ENCODE measurements around the gene DIP2A.

The DIP2A gene

DNA sequence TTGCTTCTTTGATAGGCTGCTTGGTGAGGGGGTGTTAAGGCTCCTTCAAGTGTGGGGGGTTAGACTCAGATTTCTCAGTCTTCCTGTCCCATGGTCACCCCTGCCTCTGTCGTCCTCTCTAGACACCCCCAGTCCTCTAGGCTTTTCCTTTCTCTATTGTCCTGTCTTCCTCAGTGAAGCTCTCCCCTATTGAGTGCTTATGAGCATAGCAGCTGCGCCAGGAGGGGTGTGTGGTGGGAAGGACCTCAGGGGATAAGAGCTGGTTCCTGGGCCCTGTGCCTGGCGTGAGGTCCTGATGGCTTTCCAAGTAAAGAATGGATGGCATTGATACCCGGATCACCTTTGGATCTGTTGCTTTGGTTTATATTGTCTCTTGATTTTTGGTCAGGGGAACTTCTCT is 69.1 kb downstream of the DIP2A start:
- DNase-seq (ENCODE audit: low spot score): no peak

DNA sequence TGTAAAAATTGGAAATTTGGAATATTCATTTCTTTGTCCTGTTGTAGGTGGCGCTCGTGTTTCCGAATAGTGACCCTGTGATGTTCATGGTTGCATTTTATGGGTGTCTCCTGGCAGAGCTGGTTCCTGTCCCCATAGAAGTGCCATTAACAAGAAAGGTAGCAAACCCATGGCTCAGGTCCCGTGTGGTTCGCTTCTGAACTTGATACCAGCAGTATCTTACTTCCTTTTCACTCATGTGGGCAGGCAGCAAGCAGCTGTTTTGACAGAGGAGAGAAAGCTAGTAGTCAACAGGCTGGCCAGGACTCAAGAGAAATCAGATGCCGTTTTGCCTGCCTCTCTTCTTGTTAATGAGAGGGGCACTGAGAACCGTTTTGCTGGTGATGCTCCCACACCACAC is 73.4 kb downstream of the DIP2A start:
- no peak for DNase-seq (ENCODE audit: low spot score)

DNA sequence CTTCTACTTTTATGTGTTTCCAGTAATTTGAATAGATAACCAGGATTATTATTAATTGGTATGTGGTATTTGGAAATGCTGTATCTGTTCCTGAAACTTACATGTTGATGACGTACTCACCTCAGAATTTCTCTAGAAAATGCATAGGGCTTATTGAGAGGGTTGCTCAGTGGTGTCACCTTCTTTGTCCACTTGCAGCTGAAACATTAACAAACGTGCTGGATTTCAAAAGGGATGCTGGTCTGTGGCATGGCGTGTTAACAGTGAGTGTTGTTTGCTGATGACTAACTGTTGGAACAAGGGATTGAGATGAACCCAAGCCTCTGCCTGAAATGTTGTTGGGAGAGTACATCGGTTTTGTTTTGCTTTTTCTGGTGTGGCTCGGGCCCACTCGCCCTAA is 78.3 kb downstream of the DIP2A start:
- DNase-seq (ENCODE audit: low spot score): no peak

DNA sequence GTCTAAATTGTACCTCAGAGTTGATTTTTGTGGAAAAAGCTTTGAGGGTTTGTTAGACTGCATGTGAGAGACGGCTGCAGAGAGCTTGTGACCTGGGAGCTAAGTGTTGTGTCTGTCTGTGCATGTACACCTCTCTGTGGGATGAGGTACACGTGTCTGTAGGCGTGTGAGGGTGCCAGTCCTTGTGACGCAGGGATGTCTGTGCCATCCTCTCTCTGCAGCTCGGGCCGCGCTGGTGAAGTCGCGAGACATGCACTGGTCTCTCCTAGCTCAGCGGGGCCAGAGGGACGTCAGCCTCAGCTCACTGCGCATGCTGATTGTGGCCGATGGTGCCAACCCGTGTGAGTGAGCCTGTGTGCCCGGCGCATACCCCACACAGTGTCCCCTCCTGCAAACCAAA is 79.6 kb downstream of the DIP2A start:
- no peak for DNase-seq (ENCODE audit: low spot score)

DNA sequence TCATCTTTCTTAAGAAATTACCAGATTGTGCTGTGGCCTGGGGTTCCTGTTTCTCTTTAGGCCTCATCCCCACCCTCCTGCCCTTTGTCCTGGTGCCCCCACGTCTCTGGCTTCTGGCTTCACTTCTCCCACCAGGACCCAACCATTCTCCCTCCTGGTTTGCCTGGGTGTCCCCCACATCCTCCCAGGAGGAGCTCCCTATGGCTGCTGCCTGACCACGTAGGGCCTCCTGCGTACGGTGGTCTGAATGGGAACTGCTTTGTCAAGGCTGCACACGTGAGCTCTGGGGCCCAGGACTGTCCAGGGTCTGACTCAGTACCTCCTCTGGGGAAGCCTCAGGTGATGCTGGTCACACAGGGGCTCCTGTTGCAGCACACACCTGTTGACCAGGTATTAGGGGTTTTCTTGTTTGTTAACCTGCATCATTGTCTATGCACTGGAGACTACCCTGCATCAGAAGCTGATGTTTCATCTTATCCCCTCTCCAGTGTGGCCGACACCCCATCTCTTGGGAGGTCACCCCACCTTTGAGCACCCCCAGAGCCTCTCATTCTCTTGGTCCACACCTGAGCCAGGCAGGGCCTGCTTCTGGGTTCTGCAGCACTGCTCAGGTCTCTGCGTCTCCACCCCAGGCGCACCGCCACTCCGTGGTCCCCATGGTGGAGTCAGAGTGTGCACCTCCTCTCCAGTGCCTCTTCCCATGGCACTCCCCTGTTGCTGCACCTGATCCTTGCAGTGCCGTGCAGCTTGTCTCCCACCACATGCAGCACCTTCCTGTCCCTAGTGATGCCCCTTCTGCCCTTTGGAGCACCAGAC is 80.4 kb downstream of the DIP2A start:
- DNase-seq (ENCODE audit: low spot score): peak; percentile 20

DNA sequence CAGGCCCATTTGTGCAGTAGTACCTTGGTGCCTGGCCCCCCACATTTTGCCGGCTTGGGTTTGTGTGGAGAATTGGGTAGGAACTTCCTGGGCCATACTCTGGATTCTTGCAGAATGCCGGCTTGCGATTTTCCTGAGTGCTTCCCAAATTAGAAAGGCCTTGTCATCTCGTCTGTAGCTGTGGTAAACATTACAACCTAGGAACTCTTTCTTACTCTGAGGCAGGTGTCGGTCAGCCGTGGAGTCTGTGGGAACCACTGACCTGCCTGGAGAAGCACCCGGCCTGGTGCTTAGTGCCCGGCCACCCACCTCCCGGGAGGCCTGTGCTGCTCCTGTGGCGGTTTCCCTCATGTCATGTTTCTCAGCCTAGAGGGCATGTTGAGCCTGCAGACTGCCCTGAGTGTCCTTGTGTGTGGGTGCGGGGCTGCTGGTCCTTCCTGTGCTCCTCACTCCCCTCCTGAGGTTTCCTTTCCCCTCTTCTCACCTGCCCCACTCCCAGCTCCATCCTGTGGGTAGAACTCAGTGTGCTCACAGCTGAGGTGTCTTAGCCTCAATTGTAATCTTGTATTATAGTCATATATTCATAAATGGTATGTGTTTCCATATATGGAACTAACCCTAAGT is 81.5 kb downstream of the DIP2A start:
- DNase-seq (ENCODE audit: low spot score): no peak

DNA sequence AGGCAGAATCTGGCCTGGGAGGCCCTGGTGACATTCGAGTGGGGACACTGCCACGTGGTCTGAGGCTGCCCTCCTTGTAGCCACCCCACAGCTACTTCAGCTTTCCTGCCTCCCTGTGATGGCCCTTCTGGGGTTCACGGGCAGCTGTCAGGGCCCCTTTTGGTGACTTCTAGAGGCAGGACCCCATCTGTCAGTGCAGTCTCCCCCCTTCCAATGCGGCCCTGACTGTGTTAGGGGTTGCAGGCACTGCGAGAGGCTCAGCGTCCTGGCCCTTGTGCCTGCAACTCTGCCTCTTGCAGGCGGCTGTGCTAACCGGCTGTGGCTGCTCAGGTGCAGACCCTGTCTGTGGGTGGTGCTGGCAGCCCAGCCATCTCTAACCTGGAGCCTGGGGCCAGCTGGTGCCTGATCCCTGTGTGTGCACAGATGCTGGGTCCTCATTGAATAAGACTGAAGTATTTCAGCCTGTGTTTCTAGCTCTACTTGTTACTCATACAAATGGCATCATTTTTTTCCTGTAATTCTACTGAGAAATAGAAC is 84.0 kb downstream of the DIP2A start:
- peak; percentile 45 for DNase-seq (ENCODE audit: low spot score)

DNA sequence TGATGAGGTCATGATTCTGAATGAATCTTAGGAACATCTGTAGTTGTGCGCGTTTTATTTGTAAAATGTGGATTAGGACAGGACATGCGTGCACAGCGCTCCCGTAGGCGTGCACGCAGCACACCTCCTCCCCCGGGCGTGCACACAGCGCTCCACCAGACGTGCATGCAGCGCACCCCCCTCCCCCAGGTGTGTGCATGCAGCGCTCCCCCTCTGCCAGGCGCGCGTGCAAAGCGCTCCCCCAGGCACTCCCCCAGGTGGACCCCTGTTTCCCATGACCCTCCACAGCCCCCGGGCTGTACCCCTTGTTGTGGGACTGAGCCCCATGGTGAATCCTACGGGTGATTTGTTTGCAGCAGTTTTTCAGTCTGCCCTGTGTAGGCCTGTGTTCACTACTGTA is 84.6 kb downstream of the DIP2A start:
- peak; percentile 21 for DNase-seq (ENCODE audit: low spot score)

DNA sequence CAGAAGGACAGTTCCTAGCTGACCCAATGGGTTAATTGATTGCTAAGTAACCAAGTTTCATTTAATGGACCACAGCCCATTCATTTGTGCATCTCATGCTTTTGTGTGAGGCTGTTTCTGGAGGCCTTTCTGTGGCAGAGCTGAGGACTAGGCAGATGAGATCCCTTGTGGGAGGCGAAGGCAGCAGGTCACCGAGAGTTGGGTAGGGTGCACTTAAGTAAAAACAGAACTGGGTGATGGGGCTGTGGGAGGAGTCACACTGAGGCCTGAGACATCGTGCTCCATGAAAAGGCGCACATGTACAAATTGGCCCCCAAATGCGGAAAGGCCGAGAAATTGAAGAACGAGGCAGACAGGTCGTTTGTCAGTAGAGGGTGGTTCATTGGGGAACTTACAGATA is 85.3 kb downstream of the DIP2A start:
- no peak for DNase-seq (ENCODE audit: low spot score)

DNA sequence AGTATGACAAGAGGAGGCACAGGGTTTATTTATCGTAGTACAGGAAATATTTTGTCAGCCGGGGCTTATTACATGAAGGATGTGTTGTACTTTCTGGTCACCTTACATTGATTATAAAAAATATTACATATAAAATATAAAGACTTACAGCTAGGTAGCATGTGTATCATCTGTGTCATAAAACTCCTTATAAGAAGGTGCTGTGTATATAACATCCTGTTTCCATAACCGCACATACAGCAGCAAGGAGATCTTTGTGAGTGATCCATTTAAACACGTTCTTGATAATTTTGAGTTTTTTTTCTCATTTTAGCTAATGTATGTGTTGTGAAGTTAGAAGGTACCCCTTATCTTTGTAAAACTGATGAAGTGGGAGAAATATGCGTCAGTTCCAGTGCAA is 86.1 kb downstream of the DIP2A start:
- no peak for DNase-seq (ENCODE audit: low spot score)

DNA sequence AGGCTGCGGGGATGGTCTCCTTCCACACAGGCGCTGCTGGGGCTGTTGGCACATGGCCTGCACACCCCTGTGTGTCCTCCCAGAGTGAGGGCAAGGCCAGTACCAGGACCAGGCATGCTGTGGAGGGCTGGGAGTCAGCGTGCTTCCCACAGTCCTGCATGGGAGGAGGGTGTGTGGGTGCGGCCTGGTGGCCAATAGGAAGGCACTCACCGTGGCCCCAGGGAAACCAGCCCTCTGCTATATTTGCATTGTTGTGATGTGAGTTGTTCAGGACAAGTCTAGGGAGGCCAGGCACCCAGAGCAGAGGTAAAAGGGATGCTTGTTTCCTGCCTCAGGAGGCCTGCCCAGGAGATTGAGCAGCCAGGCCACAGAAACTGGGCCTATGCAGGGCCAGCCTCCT is 86.7 kb downstream of the DIP2A start:
- DNase-seq (ENCODE audit: low spot score): no peak

DNA sequence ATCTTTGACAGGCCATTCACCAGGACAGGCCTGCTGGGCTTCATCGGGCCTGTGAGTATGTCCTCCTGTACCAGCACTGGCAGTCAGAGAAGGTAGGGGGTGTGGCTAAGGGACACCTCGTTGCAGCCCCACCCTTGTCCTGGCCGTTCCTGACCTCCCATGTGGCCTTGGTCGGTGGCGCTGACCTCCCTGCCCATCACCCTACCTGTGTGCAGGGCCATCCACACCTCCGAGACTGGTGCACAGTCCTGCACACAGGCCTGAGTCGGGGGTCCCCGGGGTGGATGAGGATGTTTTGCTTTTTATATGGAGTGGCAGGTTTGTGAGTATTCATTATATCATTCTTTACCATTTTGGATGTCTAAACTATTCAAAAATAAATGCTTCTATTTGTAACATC is 87.2 kb downstream of the DIP2A start:
- no peak for DNase-seq (ENCODE audit: low spot score)

DNA sequence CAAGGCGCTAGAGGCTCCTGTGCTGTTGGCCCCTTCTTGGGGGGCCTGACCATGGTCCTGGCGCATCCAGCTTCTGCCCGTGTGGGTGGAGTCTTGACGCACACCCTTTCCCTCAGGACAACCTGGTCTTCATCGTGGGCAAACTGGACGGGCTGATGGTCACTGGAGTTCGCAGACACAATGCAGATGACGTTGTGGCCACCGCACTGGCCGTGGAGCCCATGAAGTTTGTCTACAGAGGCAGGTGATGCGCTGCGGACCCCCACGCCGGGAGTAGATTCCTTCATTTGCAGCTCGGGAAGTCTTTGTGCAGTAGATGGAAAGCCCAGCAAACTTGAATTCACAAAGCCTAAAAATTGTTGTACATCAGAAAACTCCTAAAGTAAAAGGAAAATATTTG is 88.1 kb downstream of the DIP2A start:
- DNase-seq (ENCODE audit: low spot score): no peak

DNA sequence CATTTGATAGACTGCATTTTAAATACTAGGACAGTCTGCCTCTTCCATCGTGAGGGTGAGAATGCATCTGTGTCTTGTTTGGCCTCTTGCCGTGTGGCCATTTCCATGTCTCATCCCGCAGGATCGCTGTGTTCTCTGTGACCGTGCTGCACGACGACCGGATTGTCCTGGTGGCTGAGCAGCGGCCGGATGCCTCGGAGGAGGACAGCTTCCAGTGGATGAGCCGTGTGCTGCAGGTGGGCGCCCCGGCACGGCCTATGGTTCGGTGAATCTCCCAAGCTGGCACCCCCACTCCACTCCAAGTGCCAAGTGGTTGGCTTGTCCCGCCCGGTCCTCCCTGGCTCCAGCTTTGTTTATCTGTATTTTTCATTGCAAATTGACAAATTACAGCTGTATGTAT is 91.0 kb downstream of the DIP2A start:
- DNase-seq (ENCODE audit: low spot score): peak; percentile 21

DNA sequence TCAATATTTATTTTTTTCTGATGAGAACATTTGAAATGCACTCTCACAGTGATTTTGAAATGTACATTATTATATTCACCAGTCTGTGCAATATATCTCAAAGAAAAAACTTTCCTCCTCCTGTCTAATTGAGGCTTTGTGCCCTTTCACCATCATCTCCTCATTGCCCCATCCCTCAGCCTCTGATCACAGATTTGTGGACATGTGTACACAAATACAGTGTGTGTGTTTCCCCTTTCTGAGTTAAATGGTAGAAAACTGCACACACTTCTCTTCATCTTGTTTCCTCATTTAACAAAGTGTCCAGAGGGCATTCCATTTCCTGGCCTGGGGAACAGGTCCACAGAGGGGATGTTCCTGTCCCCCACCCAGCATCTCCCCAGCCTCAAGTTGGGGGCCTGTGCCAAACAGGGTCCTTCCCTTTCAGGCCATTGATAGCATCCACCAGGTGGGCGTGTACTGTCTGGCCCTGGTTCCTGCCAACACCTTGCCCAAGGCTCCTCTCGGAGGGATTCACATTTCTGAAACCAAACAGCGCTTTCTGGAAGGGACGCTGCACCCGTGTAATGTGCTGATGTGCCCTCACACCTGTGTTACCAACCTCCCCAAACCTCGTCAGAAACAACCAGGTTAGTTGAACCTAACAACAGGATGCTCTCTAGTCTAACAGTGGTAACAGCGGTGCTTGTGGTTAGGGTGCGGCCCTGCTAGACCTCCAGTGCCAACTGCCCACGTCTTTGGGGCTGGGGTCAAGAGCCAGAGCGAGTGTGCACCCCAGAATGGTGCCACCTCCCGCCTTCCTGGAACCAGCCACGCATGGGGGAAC is 91.6 kb downstream of the DIP2A start:
- no peak for DNase-seq (ENCODE audit: low spot score)

DNA sequence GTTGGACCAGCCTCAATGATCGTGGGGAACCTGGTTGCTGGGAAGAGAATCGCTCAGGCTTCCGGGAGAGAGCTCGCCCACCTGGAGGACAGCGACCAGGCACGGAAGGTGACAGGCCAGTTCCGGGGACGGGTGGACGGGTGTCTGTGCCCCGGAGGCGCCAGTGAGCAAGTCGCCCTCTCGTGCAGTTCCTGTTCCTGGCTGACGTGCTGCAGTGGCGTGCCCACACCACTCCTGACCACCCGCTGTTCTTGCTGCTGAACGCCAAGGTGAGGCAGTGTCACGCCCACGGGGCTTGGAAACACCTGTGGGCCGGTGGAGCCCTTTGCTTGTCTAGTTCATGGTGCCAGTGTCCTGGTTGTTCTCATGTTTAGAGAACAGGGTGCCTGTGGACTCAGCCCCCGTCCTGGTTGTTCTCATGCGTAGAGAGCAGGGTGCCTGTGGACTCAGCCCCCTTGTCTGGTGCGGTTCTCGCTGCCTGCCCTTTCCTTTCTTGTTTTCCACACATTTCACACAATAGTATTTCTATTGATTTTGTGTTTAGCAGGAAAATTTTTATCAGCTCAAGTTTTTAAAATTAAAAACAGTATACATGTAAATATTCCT is 93.0 kb downstream of the DIP2A start:
- DNase-seq (ENCODE audit: low spot score): peak; percentile 36

DNA sequence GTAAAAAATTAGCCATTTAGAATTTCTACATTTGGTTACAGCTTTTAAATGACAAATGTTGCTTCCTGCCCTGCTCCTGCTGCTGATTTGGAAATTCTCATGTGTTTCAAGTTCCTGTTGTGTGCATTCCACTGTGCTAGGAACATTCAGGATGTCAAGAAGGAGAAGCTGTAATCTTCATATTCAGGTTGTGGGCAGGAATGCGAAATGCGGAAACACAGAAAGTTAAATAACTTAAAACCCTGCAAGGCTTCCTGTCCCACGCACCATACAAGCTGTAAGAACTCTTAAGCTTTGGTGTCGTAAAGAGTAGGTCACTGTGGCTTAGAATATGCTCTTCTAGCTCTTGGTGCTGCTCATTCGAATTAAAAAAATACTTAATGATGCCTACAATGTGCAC is 93.6 kb downstream of the DIP2A start:
- DNase-seq (ENCODE audit: low spot score): no peak

DNA sequence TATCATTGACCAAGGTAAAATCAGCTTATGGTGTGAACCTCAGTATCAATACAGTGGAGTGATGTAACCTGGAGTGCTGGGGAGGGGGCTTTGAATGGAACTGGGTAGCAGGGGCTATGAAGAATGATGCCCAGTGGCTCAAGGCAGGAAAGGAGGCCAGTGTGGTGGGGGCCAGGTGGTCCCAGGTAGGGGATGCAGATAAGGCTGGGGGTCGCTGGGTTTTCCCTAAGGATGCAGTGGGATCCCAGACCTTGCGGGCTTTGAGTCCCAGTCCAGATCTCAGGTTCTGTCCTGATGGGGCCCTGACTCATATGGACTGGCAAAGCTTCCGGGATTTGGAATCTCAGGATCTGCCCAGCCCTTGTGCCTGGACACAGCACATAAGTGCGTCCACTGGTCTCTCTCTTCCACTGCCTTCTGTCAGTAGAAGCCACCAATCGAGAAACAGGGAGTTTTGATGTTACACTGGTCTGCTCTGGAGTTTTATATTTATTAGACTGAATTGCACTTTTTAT is 94.2 kb downstream of the DIP2A start:
- peak; percentile 15 for DNase-seq (ENCODE audit: low spot score)

DNA sequence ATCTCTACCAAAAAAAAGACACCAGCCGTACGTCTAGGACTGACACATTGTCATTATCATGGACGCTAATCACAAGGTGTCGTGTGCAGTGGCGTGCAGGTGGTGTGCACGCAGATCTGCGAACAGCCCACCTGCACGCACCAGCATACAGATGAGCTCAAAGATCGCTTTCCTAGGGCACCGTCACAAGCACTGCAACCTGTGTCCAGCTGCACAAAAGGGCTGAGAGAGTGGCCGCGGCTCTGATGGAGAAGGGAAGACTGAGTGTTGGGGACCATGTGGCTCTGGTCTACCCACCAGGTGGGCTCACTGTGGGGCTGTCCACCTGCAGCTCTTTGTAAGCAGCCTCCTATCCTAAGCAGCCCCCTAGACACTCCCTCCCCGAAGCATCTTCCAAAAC is 95.3 kb downstream of the DIP2A start:
- peak; percentile 17 for DNase-seq (ENCODE audit: low spot score)

DNA sequence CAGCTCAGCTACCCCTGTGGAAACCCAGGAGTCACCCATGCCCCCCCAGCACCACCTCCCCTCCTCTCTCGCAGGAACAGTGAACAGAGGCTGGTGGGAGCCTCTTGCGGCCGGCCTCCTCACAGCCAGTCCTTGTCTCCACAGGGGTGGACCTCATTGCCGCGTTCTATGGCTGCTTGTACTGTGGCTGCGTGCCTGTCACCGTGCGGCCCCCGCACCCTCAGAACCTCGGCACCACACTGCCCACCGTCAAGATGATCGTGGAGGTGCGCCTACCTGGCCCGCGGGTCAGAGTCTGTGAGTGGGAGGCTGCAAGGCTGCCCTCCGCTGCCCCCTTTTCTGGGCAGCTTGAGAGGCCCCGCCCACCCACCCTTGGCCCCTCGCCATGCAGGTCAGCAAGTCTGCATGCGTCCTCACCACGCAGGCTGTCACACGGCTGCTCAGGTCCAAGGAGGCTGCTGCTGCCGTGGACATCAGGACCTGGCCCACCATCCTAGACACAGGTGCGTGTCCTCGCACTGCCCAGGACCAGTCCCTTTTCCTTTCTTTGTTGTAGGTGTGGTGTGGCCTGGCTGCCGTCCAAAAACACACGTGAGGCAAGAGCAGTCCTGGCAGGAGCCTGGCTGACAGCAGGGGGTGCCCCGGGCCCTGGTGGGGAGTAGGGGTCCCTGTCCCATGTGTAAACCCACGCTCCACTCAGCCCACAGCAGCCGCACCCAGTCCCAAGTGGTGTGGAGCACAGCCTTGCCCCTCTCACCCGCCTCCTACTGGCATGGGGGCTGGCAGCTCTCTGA is 95.9 kb downstream of the DIP2A start:
- DNase-seq (ENCODE audit: low spot score): peak; percentile 27

DNA sequence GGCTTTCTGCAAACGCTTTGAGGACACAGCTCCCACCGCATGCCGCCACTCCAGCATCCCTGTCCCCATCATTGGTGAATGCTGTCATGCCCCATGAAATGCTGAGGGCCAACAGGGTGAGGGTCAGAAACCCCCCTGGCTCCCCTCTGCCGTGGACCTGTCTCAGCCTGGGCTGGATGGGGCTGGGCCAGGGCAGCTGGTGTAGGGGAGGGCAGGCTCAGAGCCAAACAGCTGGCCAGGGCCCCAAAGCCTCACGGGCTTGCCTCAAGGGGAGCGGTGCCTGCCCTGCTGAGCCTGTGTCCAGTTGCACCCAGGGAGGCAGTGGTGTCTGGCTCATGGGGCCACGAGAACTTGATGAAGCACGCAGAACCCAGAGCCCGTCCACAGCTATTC is 96.5 kb downstream of the DIP2A start:
- DNase-seq (ENCODE audit: low spot score): peak; percentile 24
